C4-2B (cell line): ENCODE measurements around the gene MAEL.

Source experiments
- CTCF ChIP-seq: fragments of 450-650 bp; conservative IDR thresholded peaks from 2 replicates; pipeline ENCODE4 v1.5.1; 2017; ENCODE audit warnings: mild to moderate bottlenecking
- ZFX ChIP-seq: fragments of 450-650 bp; IDR thresholded peaks from 2 replicates; pipeline ENCODE4 v1.6.1; 2017

GRCh38 chr1:166978821-166979220 is 10.3 kb upstream of the MAEL start:
- no peak for TF ChIP-seq CTCF
- TF ChIP-seq ZFX, result no peak
